ENCODE data around the gene PRKCB.

PRKCB gene

GRCh38 chr16:23866621-23867020 lies 30.8 kb downstream of the PRKCB start:
- no peak for DNase-seq (ENCODE audit: low read depth, low spot score)

GRCh38 chr16:23867566-23867965 lies 31.8 kb downstream of the PRKCB start:
- no peak for DNase-seq (ENCODE audit: low read depth, low spot score)

DNA sequence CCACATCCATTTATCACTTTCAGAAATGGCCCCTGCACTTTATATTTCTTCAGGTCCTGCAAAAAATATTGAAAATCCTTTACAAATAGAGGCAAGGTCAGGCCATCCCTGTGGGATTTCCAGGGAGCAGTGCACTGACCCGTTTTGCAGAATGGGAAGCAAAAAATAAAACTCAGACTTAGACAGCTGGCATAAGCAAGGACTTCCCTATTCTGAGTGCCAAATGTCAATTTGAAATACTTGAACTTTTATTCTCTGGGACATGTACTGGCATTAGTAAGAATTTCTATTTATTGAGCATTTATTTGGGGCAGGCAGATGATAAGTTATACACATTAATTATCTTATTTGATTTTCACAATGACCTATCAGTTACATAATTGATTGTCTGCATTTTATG lies 32.4 kb downstream of the PRKCB start:
- DNase-seq (ENCODE audit: low read depth, low spot score): no peak

- no peak for DNase-seq (ENCODE audit: low read depth, low spot score)
Measured at GRCh38 chr16:23869052-23869451, 33.3 kb downstream of the PRKCB start.

GRCh38 chr16:23871924-23872323 lies 36.1 kb downstream of the PRKCB start:
- no peak for DNase-seq (ENCODE audit: low read depth, low spot score)

- DNase-seq (ENCODE audit: low read depth, low spot score): peak; percentile 12
Measured at GRCh38 chr16:23874613-23875294, 39.0 kb downstream of the PRKCB start.

GRCh38 chr16:23876256-23876896 lies 40.6 kb downstream of the PRKCB start:
- peak; percentile 44 for DNase-seq (ENCODE audit: low read depth, low spot score)

GRCh38 chr16:23877107-23878070 lies 41.6 kb downstream of the PRKCB start:
- DNase-seq (ENCODE audit: low read depth, low spot score): no peak

GRCh38 chr16:23879735-23880373 lies 44.1 kb downstream of the PRKCB start:
- no peak for DNase-seq (ENCODE audit: low read depth, low spot score)

- DNase-seq (ENCODE audit: low read depth, low spot score): no peak
Measured at GRCh38 chr16:23889189-23889588, 53.4 kb downstream of the PRKCB start.

DNA sequence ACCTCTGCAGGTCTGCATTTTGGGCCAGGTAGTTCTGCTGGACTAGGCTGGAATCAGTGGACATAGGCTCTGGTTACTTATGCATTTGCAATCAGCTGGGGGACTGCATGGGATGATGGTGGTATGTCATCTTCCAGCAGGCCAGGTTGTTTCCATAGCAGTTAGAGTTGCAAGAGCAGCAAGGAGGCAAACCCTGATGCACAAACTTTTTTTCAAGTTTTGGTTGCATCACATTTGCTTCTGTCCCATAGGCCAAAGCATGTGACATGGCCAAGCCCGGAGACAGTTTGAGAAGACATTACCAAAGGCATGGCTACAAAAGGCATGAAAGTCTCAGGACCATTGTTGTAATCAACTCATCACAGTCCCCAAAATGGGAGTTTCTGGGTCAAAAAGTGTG lies 58.2 kb downstream of the PRKCB start:
- DNase-seq (ENCODE audit: low read depth, low spot score): no peak

GRCh38 chr16:23895052-23895451 lies 59.3 kb downstream of the PRKCB start:
- DNase-seq (ENCODE audit: low read depth, low spot score): no peak

DNA sequence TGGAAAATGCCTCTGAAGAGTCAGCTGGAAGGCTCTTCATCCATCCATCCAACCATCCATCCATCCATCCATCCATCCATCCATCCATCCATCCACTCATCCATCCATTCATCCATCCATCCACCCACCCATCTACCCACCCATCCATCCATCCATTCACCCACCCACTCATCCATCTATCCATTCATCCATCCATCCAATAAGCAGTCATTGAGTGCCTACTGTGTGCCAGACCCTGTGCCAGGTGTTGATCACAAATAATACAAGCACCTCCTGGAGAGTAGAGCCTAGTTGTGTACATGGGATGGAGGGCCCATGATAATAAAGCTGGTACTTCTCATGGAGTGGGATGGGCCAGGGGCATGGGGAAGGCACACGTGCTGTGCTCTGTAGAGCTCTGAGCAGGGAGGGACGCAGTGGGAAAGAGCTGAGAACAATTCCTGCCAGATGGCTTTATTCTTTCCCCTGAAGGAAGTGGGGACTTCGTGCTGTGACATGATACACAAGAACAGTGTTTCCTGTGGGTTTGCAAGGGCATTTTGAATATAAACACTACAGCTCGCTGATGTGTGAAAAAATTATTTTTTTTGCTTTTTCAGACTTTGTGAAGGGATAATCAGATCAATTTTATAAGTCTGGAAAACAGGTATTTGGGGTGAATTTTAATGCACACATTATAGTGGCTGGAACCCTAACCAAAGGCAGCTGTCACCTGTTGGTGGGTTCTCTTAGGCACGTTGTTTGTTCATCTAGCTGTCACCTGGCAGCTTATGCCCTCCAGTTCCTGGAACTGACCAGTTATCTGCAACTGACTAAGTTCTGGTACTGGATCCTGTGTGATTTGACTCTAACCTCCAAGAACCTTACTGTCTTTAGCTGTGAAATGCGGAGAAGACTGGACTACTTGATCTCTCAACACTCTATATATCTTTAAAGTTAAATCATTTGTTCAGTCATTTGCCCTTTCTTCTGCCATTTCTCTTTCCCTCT lies 61.3 kb downstream of the PRKCB start:
- DNase-seq (ENCODE audit: low read depth, low spot score): no peak

- DNase-seq (ENCODE audit: low read depth, low spot score): no peak
Measured at GRCh38 chr16:23898682-23899430, 63.1 kb downstream of the PRKCB start.

DNA sequence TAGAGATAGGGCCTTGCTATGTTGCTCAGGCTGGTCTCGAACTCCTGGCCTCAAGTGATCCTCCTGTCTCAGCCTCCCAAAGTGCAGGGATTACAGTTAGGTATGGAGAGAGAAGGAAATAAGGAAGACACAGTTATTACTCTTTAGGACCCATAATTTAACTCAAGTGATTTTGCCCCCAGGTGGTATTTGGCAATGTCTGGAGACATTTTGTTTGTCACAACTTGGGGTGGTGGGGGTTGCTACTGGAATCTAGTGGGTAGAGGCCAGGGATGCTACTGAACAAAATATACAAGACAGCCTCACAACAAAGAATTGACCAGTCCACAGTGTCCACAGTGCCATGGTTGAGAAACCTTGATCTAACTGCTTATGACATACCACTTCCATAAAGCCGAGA lies 64.1 kb downstream of the PRKCB start:
- DNase-seq (ENCODE audit: low read depth, low spot score): no peak

GRCh38 chr16:23900480-23901177 lies 64.8 kb downstream of the PRKCB start:
- DNase-seq (ENCODE audit: low read depth, low spot score): no peak

GRCh38 chr16:23901178-23902033 lies 65.6 kb downstream of the PRKCB start:
- no peak for DNase-seq (ENCODE audit: low read depth, low spot score)

DNA sequence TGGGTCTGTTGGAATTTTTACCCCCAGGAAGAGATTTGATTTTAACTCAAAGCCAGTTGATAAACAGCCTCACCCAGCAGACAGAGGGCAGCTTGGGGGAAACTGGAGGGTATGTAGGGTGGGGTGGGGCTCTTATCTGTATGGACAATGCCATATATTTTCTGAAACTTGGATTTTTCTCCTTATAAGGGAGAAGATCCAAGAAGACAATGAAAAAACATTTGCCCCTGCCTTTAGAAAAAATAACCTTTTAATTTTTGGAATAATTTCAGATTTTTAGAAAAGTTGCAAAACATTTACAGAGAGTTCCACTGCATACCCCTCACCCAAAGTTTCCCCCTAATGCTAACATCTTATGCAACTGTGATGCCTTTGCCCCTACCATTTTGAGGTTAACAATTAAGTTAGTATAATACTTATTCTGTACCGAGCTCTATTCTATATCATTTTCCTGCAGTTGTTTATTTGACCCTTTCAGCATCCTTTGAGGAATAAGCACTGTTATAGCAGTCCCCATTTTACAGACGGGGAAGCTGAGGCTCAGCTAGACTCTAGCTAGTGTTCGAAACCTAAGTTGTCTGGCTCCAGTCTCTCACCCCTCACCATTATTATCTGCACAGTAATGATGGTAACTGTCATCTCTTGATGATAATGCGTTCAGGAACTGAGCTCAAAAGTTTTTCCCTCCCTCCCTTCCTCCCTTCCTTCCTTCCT lies 66.4 kb downstream of the PRKCB start:
- no peak for DNase-seq (ENCODE audit: low read depth, low spot score)
